HG03378 (cell line): Measurements from ENCODE around the gene C1QTNF7.

Source experiments
- ATAC-seq: cut with Tn5 transposase; IDR thresholded peaks from one replicate; pipeline ENCODE4 v1.9.1; 2021; ENCODE audit warnings: mild to moderate bottlenecking, moderate library complexity; ENCODE audit not compliant: unreplicated experiment

C1QTNF7 gene

GRCh38 chr4:15427701-15428100 lies at the start of gene C1QTNF7:
C1QTNF7 (plus strand) TSS chr4:15428033; CDS start chr4:15435744, 7,711 bp downstream.
- ATAC-seq, result no peak

GRCh38 chr4:15378062-15378461 lies 49.8 kb upstream of the C1QTNF7 start:
- no peak for ATAC-seq

GRCh38 chr4:15378493-15378892 lies 49.3 kb upstream of the C1QTNF7 start:
- ATAC-seq, result no peak

GRCh38 chr4:15381806-15382338 lies 46.0 kb upstream of the C1QTNF7 start:
- ATAC-seq, result no peak

GRCh38 chr4:15382669-15383273 lies 45.1 kb upstream of the C1QTNF7 start:
- ATAC-seq, result no peak

GRCh38 chr4:15385515-15385914 lies 42.3 kb upstream of the C1QTNF7 start:
- ATAC-seq, result no peak

- no peak for ATAC-seq
Measured at GRCh38 chr4:15385928-15386327, 41.9 kb upstream of the C1QTNF7 start.

GRCh38 chr4:15390494-15390893 lies 37.3 kb upstream of the C1QTNF7 start:
- ATAC-seq, result no peak

GRCh38 chr4:15392053-15392805 lies 35.6 kb upstream of the C1QTNF7 start:
- no peak for ATAC-seq

GRCh38 chr4:15395311-15395710 lies 32.5 kb upstream of the C1QTNF7 start:
- ATAC-seq, result no peak

GRCh38 chr4:15396157-15396800 lies 31.6 kb upstream of the C1QTNF7 start:
- ATAC-seq, result peak; percentile 85

GRCh38 chr4:15398001-15398400 lies 29.8 kb upstream of the C1QTNF7 start:
- ATAC-seq, result no peak

GRCh38 chr4:15398732-15399131 lies 29.1 kb upstream of the C1QTNF7 start:
- ATAC-seq, result no peak

GRCh38 chr4:15400226-15400625 lies 27.6 kb upstream of the C1QTNF7 start:
- ATAC-seq, result no peak

- peak; percentile 52 for ATAC-seq
Measured at GRCh38 chr4:15400981-15401671, 26.7 kb upstream of the C1QTNF7 start.

- ATAC-seq, result no peak
Measured at GRCh38 chr4:15402146-15402545, 25.7 kb upstream of the C1QTNF7 start.

- ATAC-seq, result no peak
Measured at GRCh38 chr4:15402974-15403373, 24.9 kb upstream of the C1QTNF7 start.

- ATAC-seq, result no peak
Measured at GRCh38 chr4:15405018-15405417, 22.8 kb upstream of the C1QTNF7 start.

GRCh38 chr4:15410750-15411149 lies 17.1 kb upstream of the C1QTNF7 start:
- peak; percentile 53 for ATAC-seq

- ATAC-seq, result no peak
Measured at GRCh38 chr4:15412461-15412860, 15.4 kb upstream of the C1QTNF7 start.

GRCh38 chr4:15413010-15413622 lies 14.7 kb upstream of the C1QTNF7 start:
- no peak for ATAC-seq
